Measurements from ENCODE around the gene TRAF3IP3. TPM values are rescaled to one million over a fixed set of nuclear protein-coding genes. Genes with fewer than 3 reads are reported as not detected.

The TRAF3IP3 gene
- total and polyA plus RNA-seq, 12 donors, result 0.45 to 8.0 (median 0.77) TPM

GRCh38 chr1:209805875-209806760 is 50.3 kb downstream of the TRAF3IP3 start, which contains the start of gene IRF6:
TSS of gene IRF6 (minus strand) at chr1:209806142. CDS start at chr1:209801413, 4,729 bp downstream.
- WGBS, 2 donors, result 22 to 23% methylated on average over 46 of the region's 46 CpGs
- Histone ChIP-seq H3K4me1 (peaks cover 4 to 49% (median 30%) of the 10 kb centered on the region in 9 donors), H3K4me3 (peak within 1 kb of the TSS in 8 of 10 donors; percentile 28 to 58 (median 44)), H3K9me3 (no peaks in the 10 kb centered on the region), H3K36me3 (no peaks in the 10 kb centered on the region), H3K27me3 (no peaks in the 10 kb centered on the region), H3K27ac (peak within 1 kb of the TSS in 8 of 10 donors; percentile 6 to 82 (median 59))
- ATAC-seq, result peak; percentile 34 to 82 (median 60)
- intact Hi-C loops (cut with DNase I), result no loop called here
- DNase-seq, result peak; percentile 51 to 64
- no peak for TF ChIP-seq CTCF (IDR thresholded peaks at IDR 0.05)

GRCh38 chr1:209807509-209807908 is 51.7 kb downstream of the TRAF3IP3 start:
- Histone ChIP-seq H3K36me3 (no peaks in the 10 kb centered on the region), H3K4me1 (peaks cover 0 to 35% (median 17%) of the 10 kb centered on the region in 9 donors), H3K9me3 (no peaks in the 10 kb centered on the region), H3K4me3 (no peak overlapping the region), H3K27me3 (no peaks in the 10 kb centered on the region), H3K27ac (peak overlapping the region in 6 of 10 donors; percentile 5 to 69 (median 34))
- 73 to 79% methylated on average over 4 of the region's 4 CpGs for WGBS, 2 donors
- DNase-seq (no peak), ATAC-seq (no peak)
- intact Hi-C loops (cut with DNase I), result no loop called here
- TF ChIP-seq CTCF (IDR thresholded peaks at IDR 0.05), result no peak

GRCh38 chr1:209808059-209808581 is 52.3 kb downstream of the TRAF3IP3 start:
- Histone ChIP-seq H3K4me3 (no peak overlapping the region), H3K27ac (peak overlapping the region in 8 of 10 donors; percentile 2 to 69 (median 50)), H3K27me3 (no peaks in the 10 kb centered on the region), H3K36me3 (no peaks in the 10 kb centered on the region), H3K4me1 (peaks cover 0 to 29% (median 17%) of the 10 kb centered on the region in 9 donors), H3K9me3 (no peaks in the 10 kb centered on the region)
- no peak for TF ChIP-seq CTCF (IDR thresholded peaks at IDR 0.05)
- intact Hi-C loops (cut with DNase I), result no loop called here
- ATAC-seq (peak; percentile 82 to 97 (median 90)), DNase-seq (peak; percentile 59 to 80)

GRCh38 chr1:209809611-209810010 is 53.8 kb downstream of the TRAF3IP3 start:
- Histone ChIP-seq H3K9me3 (no peaks in the 10 kb centered on the region), H3K4me3 (no peak overlapping the region), H3K4me1 (peaks cover 0 to 29% (median 17%) of the 10 kb centered on the region in 9 donors), H3K27me3 (no peaks in the 10 kb centered on the region), H3K27ac (no peak overlapping the region), H3K36me3 (no peaks in the 10 kb centered on the region)
- TF ChIP-seq CTCF (IDR thresholded peaks at IDR 0.05), result no peak
- ATAC-seq, result no peak
- no peak for DNase-seq
- 91 to 93% methylated on average over 4 of the region's 4 CpGs for WGBS, 2 donors
- intact Hi-C loops (cut with DNase I), result no loop called here

All from heart right ventricle (tissue), 16 donors.